Motor neuron (in vitro differentiated cells): Measurements from ENCODE around the gene PDF. TPM values are rescaled to one million over a fixed set of nuclear protein-coding genes. Genes with fewer than 3 reads are reported as not detected.

Source experiments
- ATAC-seq, 8 experiments: fragments of 200-7000 bp; cut with Tn5 transposase; replicated peaks in 6 of 8; 2 replicates each; pipeline ENCODE4 v1.8.0; 2021; ENCODE audit warnings: mild to moderate bottlenecking in 8 of 8, moderate library complexity in 8 of 8
- H3K27ac ChIP-seq, 2 donors: fragments of 250-450 bp; sonication (Bioruptor Pico); 2 replicates each; pipeline ENCODE4 v1.9.0; 2021; ENCODE audit warnings: antibody characterized with exemption in 2 of 2, mild to moderate bottlenecking in 2 of 2, moderate library complexity in 1 of 2
- H3K4me1 ChIP-seq, 2 donors: fragments of 250-450 bp; sonication (Bioruptor Pico); replicated peaks in 1 of 2; 2 replicates each; pipeline ENCODE4 v1.6.1; 2021; ENCODE audit warnings: antibody characterized with exemption in 2 of 2, mild to moderate bottlenecking in 2 of 2, moderate library complexity in 1 of 2
- H3K4me3 ChIP-seq, 5 donors: fragments of 250-450 bp; sonication (Bioruptor Pico); 2 replicates each; pipeline ENCODE4 v1.9.0; 2021; ENCODE audit warnings: antibody characterized with exemption in 5 of 5, mild to moderate bottlenecking in 5 of 5, moderate library complexity in 4 of 5
- WGBS, 10 experiments: fragments of 450-650 bp; shearing (Covaris generic); methylation state at CpG; one replicate each; pipeline ENCODE4 v1.0.0; 2022; 5-methylcytosine and 5-hydroxymethylcytosine counted together
- in situ Hi-C, 9 experiments: fragments of 400-800 bp; cut with MboI; loops; one replicate each; pipeline ENCODE4 v1.15.0; 2021; ENCODE audit warnings: low sequenced_read_pairs in 9 of 9, low pct_unique_long_range_greater_than_20kb in 2 of 9; ENCODE audit not compliant: unreplicated experiment in 9 of 9
- total RNA-seq, 8 experiments: library from RNA; unstranded; fragments of 300-600 nt; gene quantifications; 2 replicates each; pipeline versions ENCODE4 v1.2.3 to v1.2.4, GENCODE V29; 2022

The PDF gene, protein sequence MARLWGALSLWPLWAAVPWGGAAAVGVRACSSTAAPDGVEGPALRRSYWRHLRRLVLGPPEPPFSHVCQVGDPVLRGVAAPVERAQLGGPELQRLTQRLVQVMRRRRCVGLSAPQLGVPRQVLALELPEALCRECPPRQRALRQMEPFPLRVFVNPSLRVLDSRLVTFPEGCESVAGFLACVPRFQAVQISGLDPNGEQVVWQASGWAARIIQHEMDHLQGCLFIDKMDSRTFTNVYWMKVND
- total RNA-seq = 10 to 100 TPM in 1 of 8 experiments, 1 to 10 TPM in 7; 3.0 to 12.8 (median 5.8) TPM

- in situ Hi-C loops = no loop called here
- ATAC-seq = peak; percentile 86 to 96 (median 93)
- H3K4me3 ChIP-seq = peak within 1 kb of the TSS; percentile 62 to 93 (median 79)
- WGBS, 10 experiments = 0 to 20% (median 5%) methylated on average over 2 to 6 of the region's 93 CpGs; no CpG with 5 or more reads in 6 of the 10 experiments
- H3K4me1 ChIP-seq = peaks cover 27 to 39% of the 10 kb centered on the region in 2 donors
- H3K27ac ChIP-seq = peak within 1 kb of the TSS; percentile 86 to 94
Measured at GRCh38 chr16:69330286-69331109, at the start of gene PDF. Gene PDF, minus strand, starts transcription at chr16:69330588. Its CDS starts 18 bp downstream, at chr16:69330570.

GRCh38 chr16:69378760-69379159, 48.4 kb upstream of the PDF start:
- no peak for ATAC-seq
- WGBS, 10 experiments = 67 to 100% (median 100%) methylated on average over 1 of the region's 1 CpG; no CpG with 5 or more reads in 1 of the 10 experiments
- H3K4me3 ChIP-seq = no peak overlapping the region
- H3K27ac ChIP-seq = no peak overlapping the region
- in situ Hi-C loops = loop anchor here in 1 of 9 experiments (25.0 kb wide), 1 partner anchor 384 kb away; the partner anchor contains the start of genes NOB1 and WWP2
- no peaks in the 10 kb centered on the region for H3K4me1 ChIP-seq

DNA sequence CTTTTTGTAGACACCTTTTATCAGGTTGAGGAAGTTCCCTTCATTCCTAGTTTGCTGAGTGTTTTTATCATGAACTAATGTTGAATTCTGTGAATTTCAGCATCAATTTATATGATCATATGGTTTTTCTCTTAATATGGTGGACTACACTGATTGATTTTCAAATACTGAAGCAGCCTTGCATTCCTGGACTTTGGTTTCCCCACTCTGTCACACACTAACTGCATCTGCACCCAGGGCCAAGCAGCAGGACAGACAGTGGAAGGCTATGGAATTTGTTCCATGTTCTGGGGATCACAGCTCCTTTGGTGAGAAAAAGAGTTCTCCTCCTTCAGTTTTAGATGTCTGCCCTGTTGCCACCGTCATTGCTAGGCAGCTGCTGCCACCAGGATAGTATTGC, 47.6 kb upstream of the PDF start:
- no peaks in the 10 kb centered on the region for H3K4me1 ChIP-seq
- no peak overlapping the region for H3K27ac ChIP-seq
- H3K4me3 ChIP-seq = no peak overlapping the region
- 88 to 100% (median 100%) methylated on average over 1 of the region's 1 CpG; no CpG with 5 or more reads in 7 of the 10 experiments for WGBS, 10 experiments
- in situ Hi-C loops = loop anchor here in 1 of 9 experiments (25.0 kb wide), 1 partner anchor 384 kb away; the partner anchor contains the start of genes NOB1 and WWP2
- no peak for ATAC-seq

GRCh38 chr16:69376393-69377059, 46.1 kb upstream of the PDF start:
- Histone ChIP-seq H3K27ac (no peak overlapping the region), H3K4me3 (no peak overlapping the region), H3K4me1 (no peaks in the 10 kb centered on the region)
- ATAC-seq = no peak
- in situ Hi-C loops = loop anchor here in 1 of 9 experiments (25.0 kb wide), 1 partner anchor 386 kb away; the partner anchor contains the start of genes NOB1 and WWP2
- 81 to 100% (median 94%) methylated on average over 2 to 9 of the region's 10 CpGs for WGBS, 10 experiments

DNA sequence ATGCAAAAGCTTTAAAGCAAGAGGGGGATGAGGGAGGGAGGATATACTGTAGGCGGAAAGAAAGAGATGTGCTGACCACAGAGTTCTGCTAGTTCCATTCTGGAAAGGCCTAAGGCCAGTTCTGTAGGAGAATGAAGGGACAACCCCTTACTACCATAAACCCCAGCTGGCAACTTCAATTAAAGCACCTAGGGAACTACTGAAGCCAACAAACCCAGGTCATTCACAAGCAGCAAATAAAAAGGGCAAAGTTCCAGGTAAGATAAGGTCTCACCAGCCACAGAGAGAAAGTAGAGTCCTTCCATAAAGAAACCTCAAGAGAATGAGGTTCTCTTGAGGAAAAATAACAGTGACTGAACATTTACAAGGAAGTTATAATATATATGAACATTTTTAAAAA, 42.6 kb upstream of the PDF start:
- 78 to 100% (median 88%) methylated on average over 1 of the region's 1 CpG; no CpG with 5 or more reads in 5 of the 10 experiments for WGBS, 10 experiments
- in situ Hi-C loops = no loop called here
- Histone ChIP-seq H3K4me1 (no peaks in the 10 kb centered on the region), H3K4me3 (no peak overlapping the region), H3K27ac (no peak overlapping the region)
- ATAC-seq = no peak

DNA sequence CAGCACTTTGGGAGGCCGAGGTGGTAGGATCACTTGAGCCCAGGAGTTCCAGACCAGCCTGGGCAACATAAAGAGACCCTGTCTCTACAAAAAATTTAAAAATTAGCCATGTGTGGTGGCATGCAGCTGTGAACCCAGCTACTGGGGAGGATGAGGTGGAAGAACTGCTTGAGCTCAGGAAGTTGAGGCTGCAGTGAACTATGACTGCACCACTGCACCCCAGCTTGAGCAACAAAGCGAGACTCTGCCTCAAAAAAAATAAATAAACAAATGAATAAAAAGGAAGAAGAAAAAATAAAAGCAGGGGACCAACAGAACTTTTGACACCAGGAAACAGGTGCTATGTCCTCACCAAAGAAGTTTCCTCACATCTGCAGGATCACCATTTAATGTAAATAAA, 41.2 kb upstream of the PDF start:
- no peak overlapping the region for H3K27ac ChIP-seq
- H3K4me1 ChIP-seq = no peaks in the 10 kb centered on the region
- WGBS, 10 experiments = 74 to 100% (median 100%) methylated on average over 1 to 2 of the region's 2 CpGs; no CpG with 5 or more reads in 1 of the 10 experiments
- in situ Hi-C loops = no loop called here
- no peak for ATAC-seq
- no peak overlapping the region for H3K4me3 ChIP-seq

- in situ Hi-C loops = no loop called here
- 89 to 100% (median 98%) methylated on average over 1 to 4 of the region's 4 CpGs; no CpG with 5 or more reads in 5 of the 10 experiments for WGBS, 10 experiments
- no peaks in the 10 kb centered on the region for H3K4me1 ChIP-seq
- H3K4me3 ChIP-seq = no peak overlapping the region
- no peak overlapping the region for H3K27ac ChIP-seq
- no peak for ATAC-seq
Measured at GRCh38 chr16:69368866-69369265, 38.5 kb upstream of the PDF start.

DNA sequence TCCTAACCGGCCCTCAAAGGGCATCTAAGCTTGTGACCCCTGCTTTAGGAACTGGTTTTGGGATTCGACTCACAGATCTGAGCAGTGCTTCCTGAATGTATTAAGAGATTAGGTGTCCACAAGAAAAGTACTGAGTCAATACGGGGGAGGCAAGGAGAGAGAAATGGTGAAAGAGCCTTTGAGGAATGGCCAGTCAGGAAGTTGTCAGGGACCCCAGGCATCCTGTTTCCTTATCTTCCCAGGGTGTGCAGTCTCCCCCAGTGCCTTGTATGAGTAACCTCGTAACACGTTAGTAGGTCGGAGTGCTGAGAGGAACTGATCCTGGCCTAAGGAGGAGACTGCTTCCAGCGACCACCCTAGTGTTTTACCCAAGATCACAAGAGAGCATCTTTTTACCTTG, 37.6 kb upstream of the PDF start:
- Histone ChIP-seq H3K4me1 (no peaks in the 10 kb centered on the region), H3K27ac (no peak overlapping the region), H3K4me3 (no peak overlapping the region)
- ATAC-seq = no peak
- in situ Hi-C loops = no loop called here
- 74 to 100% (median 88%) methylated on average over 1 to 6 of the region's 7 CpGs; no CpG with 5 or more reads in 4 of the 10 experiments for WGBS, 10 experiments

GRCh38 chr16:69366431-69366830, 36.0 kb upstream of the PDF start:
- in situ Hi-C loops = no loop called here
- H3K27ac ChIP-seq = no peak overlapping the region

GRCh38 chr16:69365901-69366300, 35.5 kb upstream of the PDF start:
- in situ Hi-C loops = no loop called here
- no peak for ATAC-seq
- H3K4me3 ChIP-seq = no peak overlapping the region
- H3K27ac ChIP-seq = no peak overlapping the region
- no peaks in the 10 kb centered on the region for H3K4me1 ChIP-seq
- WGBS, 10 experiments = 56 to 100% (median 93%) methylated on average over 1 to 2 of the region's 2 CpGs; no CpG with 5 or more reads in 3 of the 10 experiments

More at GRCh38 chr16:69366431-69366830, 36.0 kb upstream of the PDF start:
- Histone ChIP-seq H3K4me1 (no peaks in the 10 kb centered on the region), H3K4me3 (no peak overlapping the region)
- no peak for ATAC-seq
- 90 to 100% (median 94%) methylated on average over 2 to 6 of the region's 7 CpGs; no CpG with 5 or more reads in 5 of the 10 experiments for WGBS, 10 experiments

DNA sequence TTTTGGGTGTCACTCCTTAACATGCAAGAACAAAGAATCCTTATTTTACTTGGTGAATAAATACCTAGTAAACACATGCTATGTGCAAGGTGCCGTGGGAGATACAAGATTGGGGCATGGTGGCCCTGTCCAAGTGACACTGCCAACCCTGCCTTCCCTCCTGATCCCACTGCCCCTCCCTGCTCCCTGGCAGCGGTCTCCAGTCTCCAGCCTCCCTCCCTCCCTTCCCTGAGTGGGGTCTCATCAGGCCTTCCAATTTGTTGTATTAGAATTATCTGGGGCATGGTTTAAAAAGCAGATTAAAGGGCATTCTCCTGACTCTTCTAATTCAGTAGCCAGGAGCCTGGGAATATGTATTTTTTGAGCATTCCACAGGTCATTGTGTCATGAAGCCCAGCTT, 33.7 kb upstream of the PDF start:
- no peak for ATAC-seq
- in situ Hi-C loops = no loop called here
- Histone ChIP-seq H3K27ac (no peak overlapping the region), H3K4me3 (no peak overlapping the region), H3K4me1 (no peaks in the 10 kb centered on the region)
- 83 to 100% (median 86%) methylated on average over 1 of the region's 2 CpGs; no CpG with 5 or more reads in 7 of the 10 experiments for WGBS, 10 experiments

DNA sequence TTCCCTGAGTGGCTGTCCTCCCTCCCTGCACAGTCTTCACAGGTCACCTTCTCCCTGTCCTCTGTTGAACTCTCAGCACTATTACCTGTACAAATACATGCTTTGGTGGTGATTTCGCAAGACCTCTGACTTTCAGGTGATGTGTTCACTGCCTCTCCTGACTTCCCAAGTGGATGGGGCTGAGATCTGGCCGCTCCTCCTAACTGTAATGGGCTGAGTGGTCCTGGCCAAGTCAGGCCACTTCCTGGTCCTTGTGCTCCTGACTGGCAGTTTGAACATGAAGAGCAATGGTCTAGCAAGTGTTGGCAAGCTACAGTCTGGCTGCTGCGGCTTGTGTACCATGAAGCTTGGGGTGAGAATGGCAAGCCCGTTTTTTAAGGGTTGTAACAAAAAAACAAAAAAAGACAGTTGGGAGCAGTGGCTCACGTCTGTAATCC, 32.9 kb upstream of the PDF start:
- no peak for ATAC-seq
- Histone ChIP-seq H3K4me1 (no peaks in the 10 kb centered on the region), H3K27ac (no peak overlapping the region), H3K4me3 (no peak overlapping the region)
- in situ Hi-C loops = no loop called here
- WGBS, 10 experiments = 80 to 100% (median 100%) methylated on average over 1 to 4 of the region's 5 CpGs; no CpG with 5 or more reads in 2 of the 10 experiments
